Nephron (organoid): ENCODE data around the gene ADM5.

Experiments used
- H3K27ac Mint-ChIP-seq, 3 experiments: 2 replicates each; pipeline ENCODE4 v1.8.0; 2020; ENCODE audit warnings: mixed read lengths in 3 of 3, mild to moderate bottlenecking in 2 of 3, moderate library complexity in 1 of 3
- H3K27me3 Mint-ChIP-seq: 2 replicates; pipeline ENCODE4 v1.8.0; 2021; ENCODE audit warnings: low read depth, mild to moderate bottlenecking, moderate library complexity, mixed read lengths
- H3K36me3 Mint-ChIP-seq: 2 replicates; pipeline ENCODE4 v1.8.0; 2020; ENCODE audit warnings: low read depth, mixed read lengths
- H3K4me1 Mint-ChIP-seq: 2 replicates; pipeline ENCODE4 v1.8.0; 2020; ENCODE audit warnings: mixed read lengths
- H3K4me3 Mint-ChIP-seq, 3 experiments: 2 replicates each; pipeline ENCODE4 v1.8.0; 2020; ENCODE audit warnings: mild to moderate bottlenecking in 3 of 3, mixed read lengths in 3 of 3, moderate library complexity in 2 of 3
- H3K9me3 Mint-ChIP-seq: 2 replicates; pipeline ENCODE4 v1.8.0; 2020; ENCODE audit warnings: mixed read lengths
- TF ChIP-seq, protein P1 (sequence below), 3 experiments: fragments of 200-600 bp; sonication (generic); IDR thresholded peaks; one replicate each; pipeline ENCODE4 v1.5.0; 2021; ENCODE audit warnings: antibody characterized with exemption in 3 of 3; ENCODE audit not compliant: unreplicated experiment in 3 of 3

The ADM5 gene

GRCh38 chr19:49657493-49658138, 31.8 kb upstream of the ADM5 start:
- Mint-ChIP-seq H3K9me3 (no peaks in the 10 kb centered on the region), H3K36me3 (peaks cover 57% of the 10 kb centered on the region), H3K4me1 (no peaks in the 10 kb centered on the region), H3K4me3 (peak overlapping the region in 1 of 3 experiments; percentile 31), H3K27ac (peak overlapping the region in 1 of 3 experiments; percentile 41), H3K27me3 (peaks cover 3% of the 10 kb centered on the region)
- TF ChIP-seq, protein P1, sequence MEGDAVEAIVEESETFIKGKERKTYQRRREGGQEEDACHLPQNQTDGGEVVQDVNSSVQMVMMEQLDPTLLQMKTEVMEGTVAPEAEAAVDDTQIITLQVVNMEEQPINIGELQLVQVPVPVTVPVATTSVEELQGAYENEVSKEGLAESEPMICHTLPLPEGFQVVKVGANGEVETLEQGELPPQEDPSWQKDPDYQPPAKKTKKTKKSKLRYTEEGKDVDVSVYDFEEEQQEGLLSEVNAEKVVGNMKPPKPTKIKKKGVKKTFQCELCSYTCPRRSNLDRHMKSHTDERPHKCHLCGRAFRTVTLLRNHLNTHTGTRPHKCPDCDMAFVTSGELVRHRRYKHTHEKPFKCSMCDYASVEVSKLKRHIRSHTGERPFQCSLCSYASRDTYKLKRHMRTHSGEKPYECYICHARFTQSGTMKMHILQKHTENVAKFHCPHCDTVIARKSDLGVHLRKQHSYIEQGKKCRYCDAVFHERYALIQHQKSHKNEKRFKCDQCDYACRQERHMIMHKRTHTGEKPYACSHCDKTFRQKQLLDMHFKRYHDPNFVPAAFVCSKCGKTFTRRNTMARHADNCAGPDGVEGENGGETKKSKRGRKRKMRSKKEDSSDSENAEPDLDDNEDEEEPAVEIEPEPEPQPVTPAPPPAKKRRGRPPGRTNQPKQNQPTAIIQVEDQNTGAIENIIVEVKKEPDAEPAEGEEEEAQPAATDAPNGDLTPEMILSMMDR (IDR thresholded peaks at IDR 0.05; ENCODE audit: unreplicated experiment in 3 of 3) = no peak

DNA sequence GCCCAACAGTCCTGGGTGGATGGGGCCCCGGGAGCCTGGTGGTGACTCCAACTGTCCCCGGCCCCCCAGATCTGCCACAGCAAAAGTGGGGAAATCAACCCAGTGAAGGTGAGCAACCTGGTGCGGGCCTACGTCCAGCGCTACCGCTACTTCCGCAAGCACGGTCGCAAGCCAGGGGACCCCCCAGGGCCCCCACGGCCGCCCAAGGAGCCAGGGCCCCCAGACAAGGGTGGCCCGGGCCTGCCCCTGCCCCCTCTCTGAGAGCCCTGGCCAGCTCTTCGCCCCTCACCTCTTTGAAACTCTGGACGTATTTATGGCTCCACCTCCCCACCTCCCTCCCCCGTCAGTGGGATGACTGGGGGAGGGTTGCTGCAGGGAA, 31.3 kb upstream of the ADM5 start:
- Mint-ChIP-seq H3K27ac (no peak overlapping the region), H3K4me3 (no peak overlapping the region), H3K36me3 (peaks cover 54% of the 10 kb centered on the region), H3K9me3 (no peaks in the 10 kb centered on the region), H3K27me3 (peaks cover 3% of the 10 kb centered on the region), H3K4me1 (no peaks in the 10 kb centered on the region)
- TF ChIP-seq, protein P1 (IDR thresholded peaks at IDR 0.05; ENCODE audit: unreplicated experiment in 3 of 3) = no peak

DNA sequence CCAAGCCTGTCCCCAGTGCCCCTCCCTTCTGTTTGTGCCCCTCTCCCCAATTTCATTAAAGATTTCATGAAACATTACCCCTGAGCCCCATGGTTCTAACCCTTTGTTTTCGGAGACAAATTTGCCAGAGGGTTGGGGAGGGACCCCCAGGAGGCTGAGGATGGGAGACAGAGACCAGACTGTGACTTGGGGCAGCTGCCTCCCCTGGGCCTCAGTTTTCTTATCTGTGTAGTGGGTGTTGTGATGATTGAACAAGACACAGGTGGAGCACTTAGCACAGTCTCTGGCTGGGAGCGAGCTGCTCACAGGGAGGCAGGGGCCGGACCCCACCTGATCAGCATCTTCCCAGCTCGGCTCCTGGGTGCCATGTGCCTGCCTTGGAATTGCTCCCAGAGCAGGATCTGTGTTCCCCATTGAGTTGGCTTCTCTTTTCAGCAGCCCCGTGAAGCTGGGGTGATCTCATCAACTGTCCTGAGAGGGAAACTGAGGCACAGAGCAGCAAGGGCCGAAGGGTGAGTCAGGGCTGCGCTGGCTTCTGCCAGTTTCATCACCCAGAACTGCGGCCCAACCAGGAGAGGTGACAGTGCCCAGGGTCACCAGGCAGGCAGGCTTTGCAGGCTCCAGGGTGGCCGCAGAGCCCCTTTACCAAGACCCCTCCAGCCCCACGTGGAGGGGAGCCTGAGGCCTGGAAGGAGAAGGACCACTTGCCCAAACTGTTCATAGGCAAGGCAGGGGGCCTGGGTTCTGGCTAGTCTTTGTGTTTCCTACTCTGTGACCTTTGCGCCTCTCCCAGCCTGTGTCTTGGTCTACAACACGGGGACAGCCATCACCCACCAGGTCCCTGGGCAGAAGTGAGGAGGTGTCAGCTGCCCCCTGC, 30.6 kb upstream of the ADM5 start:
- Mint-ChIP-seq H3K4me1 (no peaks in the 10 kb centered on the region), H3K9me3 (no peaks in the 10 kb centered on the region), H3K4me3 (no peak overlapping the region), H3K27me3 (peaks cover 3% of the 10 kb centered on the region), H3K36me3 (peaks cover 54% of the 10 kb centered on the region), H3K27ac (no peak overlapping the region)
- TF ChIP-seq, protein P1 (IDR thresholded peaks at IDR 0.05; ENCODE audit: unreplicated experiment in 3 of 3) = no peak

- TF ChIP-seq, protein P1 (IDR thresholded peaks at IDR 0.05; ENCODE audit: unreplicated experiment in 3 of 3) = no peak
- Mint-ChIP-seq H3K27me3 (peaks cover 3% of the 10 kb centered on the region), H3K4me1 (peaks cover 10% of the 10 kb centered on the region), H3K4me3 (no peak overlapping the region), H3K27ac (no peak overlapping the region), H3K36me3 (peaks cover 49% of the 10 kb centered on the region), H3K9me3 (no peaks in the 10 kb centered on the region)
These were observed 28.9 kb upstream of the ADM5 start for GRCh38 chr19:49660338-49660961.

DNA sequence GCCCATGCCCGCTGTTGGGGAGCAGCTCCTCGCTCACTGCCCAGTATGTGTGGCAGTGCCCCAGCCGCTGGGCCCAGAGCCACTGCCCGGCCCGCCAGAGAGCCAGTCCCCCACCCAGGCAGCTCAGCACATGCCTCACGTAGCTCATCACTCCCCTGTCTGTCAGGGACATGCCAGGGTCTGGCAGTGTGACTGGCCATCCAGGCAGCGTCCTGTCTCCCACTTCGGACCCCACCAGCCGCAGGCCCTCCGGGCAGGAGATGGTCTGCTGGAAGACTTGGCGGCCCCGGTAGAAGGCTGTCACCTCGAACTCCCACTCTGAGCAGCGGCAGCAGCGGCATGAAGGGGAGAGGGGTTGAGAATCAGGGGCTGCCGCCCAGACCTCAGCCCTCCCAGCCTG, 27.4 kb upstream of the ADM5 start:
- no peak overlapping the region for H3K27ac Mint-ChIP-seq
- H3K9me3 Mint-ChIP-seq = no peaks in the 10 kb centered on the region
- H3K4me1 Mint-ChIP-seq = peaks cover 23% of the 10 kb centered on the region

More for the DNA sequence above, 27.4 kb upstream of the ADM5 start:
- Mint-ChIP-seq H3K4me3 (peak overlapping the region in 1 of 3 experiments; percentile 50), H3K36me3 (peaks cover 38% of the 10 kb centered on the region), H3K27me3 (no peaks in the 10 kb centered on the region)
- TF ChIP-seq, protein P1 (IDR thresholded peaks at IDR 0.05; ENCODE audit: unreplicated experiment in 3 of 3) = no peak
